H9 (cell line): ENCODE measurements around the gene PLXND1. TPM values are rescaled to one million over a fixed set of nuclear protein-coding genes. Genes with fewer than 3 reads are reported as not detected.

Experiments used
- DNase-seq: peaks from one replicate; pipeline ENCODE4 v3.0.0-alpha.2; 2017
- H2AFZ ChIP-seq: one replicate; pipeline ENCODE4 v1.6.1; 2013; ENCODE audit warnings: mild to moderate bottlenecking, low read length, control low read depth, moderate library complexity
- H2AK5ac ChIP-seq: 2 replicates; pipeline ENCODE4 v1.6.1; 2013; ENCODE audit warnings: low read length, control low read depth, mixed read lengths; ENCODE audit not compliant: insufficient read length
- H2BK120ac ChIP-seq: one replicate; pipeline ENCODE4 v1.6.1; 2013; ENCODE audit warnings: low read depth, mild to moderate bottlenecking, low read length, control low read depth, inconsistent platforms; ENCODE audit not compliant: poor library complexity, severe bottlenecking
- H2BK12ac ChIP-seq: 2 replicates; pipeline ENCODE4 v1.6.1; 2013; ENCODE audit warnings: low read length, control low read depth, mixed read lengths, low read depth; ENCODE audit not compliant: insufficient read length
- H2BK15ac ChIP-seq: 2 replicates; pipeline ENCODE4 v1.6.1; 2013; ENCODE audit warnings: low read depth, low read length, control low read depth
- H2BK20ac ChIP-seq: one replicate; pipeline ENCODE4 v1.6.1; 2013; ENCODE audit warnings: low read depth, mild to moderate bottlenecking, low read length, control low read depth, inconsistent platforms; ENCODE audit not compliant: poor library complexity, severe bottlenecking
- H2BK5ac ChIP-seq: 2 replicates; pipeline ENCODE4 v1.6.1; 2013; ENCODE audit warnings: low read length, control low read depth, mixed read lengths; ENCODE audit not compliant: insufficient read length
- H3K14ac ChIP-seq: 2 replicates; pipeline ENCODE4 v1.6.1; 2013; ENCODE audit warnings: low read length, control low read depth; ENCODE audit not compliant: insufficient read depth
- H3K18ac ChIP-seq: 2 replicates; pipeline ENCODE4 v1.6.1; 2013; ENCODE audit warnings: low read depth, mild to moderate bottlenecking, mixed read lengths, low read length, control low read depth; ENCODE audit not compliant: insufficient read length
- H3K23ac ChIP-seq: 2 replicates; pipeline ENCODE4 v1.6.1; 2013; ENCODE audit warnings: low read length, control low read depth, mixed read lengths, low read depth; ENCODE audit not compliant: insufficient read length
- H3K23me2 ChIP-seq: 2 replicates; pipeline ENCODE4 v1.6.1; 2013; ENCODE audit warnings: low read depth, mild to moderate bottlenecking, mixed read lengths, low read length, control low read depth; ENCODE audit not compliant: insufficient read length, poor library complexity, severe bottlenecking
- H3K27ac ChIP-seq: 2 replicates; pipeline ENCODE4 v1.5.1; 2013; ENCODE audit warnings: low read length, control low read depth, mixed read lengths, low read depth; ENCODE audit not compliant: insufficient read length
- H3K27me3 ChIP-seq: 2 replicates; pipeline ENCODE4 v1.6.1; 2013; ENCODE audit warnings: low read length, control low read depth, inconsistent platforms; ENCODE audit not compliant: insufficient read depth
- H3K4ac ChIP-seq: 2 replicates; pipeline ENCODE4 v1.6.1; 2013; ENCODE audit warnings: low read depth, mild to moderate bottlenecking, control low read depth, inconsistent platforms, low read length, moderate library complexity
- H3K4me1 ChIP-seq: 2 replicates; pipeline ENCODE4 v1.6.1; 2013; ENCODE audit warnings: low read length, control low read depth, inconsistent platforms; ENCODE audit not compliant: insufficient read depth
- H3K4me2 ChIP-seq: 2 replicates; pipeline ENCODE4 v1.6.1; 2013; ENCODE audit warnings: low read length, control low read depth, mixed read lengths; ENCODE audit not compliant: insufficient read length, insufficient read depth
- H3K56ac ChIP-seq: 2 replicates; pipeline ENCODE4 v1.6.1; 2013; ENCODE audit warnings: low read depth, mild to moderate bottlenecking, mixed read lengths, low read length, control low read depth; ENCODE audit not compliant: insufficient read length
- H3K79me1 ChIP-seq: 2 replicates; pipeline ENCODE4 v1.6.1; 2013; ENCODE audit warnings: low read depth, mild to moderate bottlenecking, moderate library complexity, low read length, control low read depth, inconsistent platforms; ENCODE audit not compliant: insufficient read depth, poor library complexity, severe bottlenecking
- H3K79me2 ChIP-seq: 2 replicates; pipeline ENCODE4 v1.6.1; 2013; ENCODE audit warnings: low read length, control low read depth, inconsistent platforms; ENCODE audit not compliant: insufficient read depth
- H3K9ac ChIP-seq: 2 replicates; pipeline ENCODE4 v1.6.1; 2013; ENCODE audit warnings: low read length, control low read depth, mixed read lengths; ENCODE audit not compliant: insufficient read length; ENCODE audit errors: extremely low read depth
- H3K9me3 ChIP-seq: one replicate; pipeline ENCODE4 v1.6.1; 2013; ENCODE audit warnings: low read depth, low read length, inconsistent platforms; ENCODE audit not compliant: control insufficient read depth
- H3T11ph ChIP-seq: one replicate; pipeline ENCODE4 v1.6.1; 2013; ENCODE audit warnings: mild to moderate bottlenecking, low read length, control low read depth, inconsistent platforms
- H4K20me1 ChIP-seq: one replicate; pipeline ENCODE4 v1.6.1; 2013; ENCODE audit not compliant: control insufficient read depth, insufficient read length, insufficient read depth
- H4K5ac ChIP-seq: 2 replicates; pipeline ENCODE4 v1.6.1; 2013; ENCODE audit warnings: low read depth, mild to moderate bottlenecking, mixed read lengths, low read length, control low read depth; ENCODE audit not compliant: insufficient read length
- H4K8ac ChIP-seq: replicated peaks from 2 replicates; pipeline ENCODE4 v1.6.1; 2013; ENCODE audit warnings: low read length, control low read depth, mixed read lengths, low read depth; ENCODE audit not compliant: insufficient read length
- H4K91ac ChIP-seq: 2 replicates; pipeline ENCODE4 v1.6.1; 2013; ENCODE audit warnings: low read depth, mild to moderate bottlenecking, moderate library complexity, mixed read lengths, low read length, control low read depth; ENCODE audit not compliant: insufficient read length
- H3K27ac Mint-ChIP-seq, 3 experiments: 2 replicates in 2 of 3; 3 replicates in 1 of 3; pipeline ENCODE4 v1.8.0; 2020 to 2021; ENCODE audit warnings: mixed read lengths in 3 of 3, mild to moderate bottlenecking in 1 of 3, moderate library complexity in 1 of 3
- H3K27me3 Mint-ChIP-seq: 2 replicates; pipeline ENCODE4 v1.8.0; 2021; ENCODE audit warnings: low read depth, mild to moderate bottlenecking, moderate library complexity, mixed read lengths
- H3K36me3 Mint-ChIP-seq, 3 experiments: 2 replicates in 2 of 3; 3 replicates in 1 of 3; pipeline ENCODE4 v1.8.0; 2020 to 2021; ENCODE audit warnings: low read depth in 3 of 3, mixed read lengths in 3 of 3; ENCODE audit not compliant: insufficient read depth in 1 of 3
- H3K4me1 Mint-ChIP-seq, 2 experiments: 2 replicates each; pipeline ENCODE4 v1.8.0; 2020; ENCODE audit warnings: mixed read lengths in 2 of 2
- H3K4me3 Mint-ChIP-seq, 2 experiments: 2 replicates in 1 of 2; 3 replicates in 1 of 2; pipeline ENCODE4 v1.8.0; 2020 to 2021; ENCODE audit warnings: mild to moderate bottlenecking in 2 of 2, mixed read lengths in 2 of 2, moderate library complexity in 1 of 2
- H3K9me3 Mint-ChIP-seq, 2 experiments: 2 replicates in 1 of 2; 3 replicates in 1 of 2; pipeline ENCODE4 v1.8.0; 2020; ENCODE audit warnings: mild to moderate bottlenecking in 2 of 2, mixed read lengths in 2 of 2, moderate library complexity in 1 of 2
- CTCF ChIP-seq: fragments of 200-600 bp; sonication (generic); conservative IDR thresholded peaks from 3 replicates; pipeline ENCODE4 v1.8.0; 2021; ENCODE audit warnings: antibody characterized with exemption, mild to moderate bottlenecking
- WGBS: extraction: QIAGEN DNeasy Blood & Tissue Kit; methylation state at CpG from one replicate; pipeline ENCODE4 v1.1.7; 2013; ENCODE audit warnings: missing lambda C conversion rate, low lambda C conversion rate, mixed read lengths; ENCODE audit not compliant: insufficient read length; ENCODE audit errors: extremely low coverage; 5-methylcytosine and 5-hydroxymethylcytosine counted together
- total RNA-seq: library from RNA; stranded (reverse); gene quantifications from 2 replicates; pipeline ENCODE4 v1.2.1, GENCODE V29; 2021

The PLXND1 gene
- total RNA-seq, 1 experiment from 2014 or later: 50.9 TPM

GRCh38 chr3:129536804-129537203 is 69.7 kb downstream of the PLXND1 start:
- Histone ChIP-seq H4K8ac (no peak overlapping the region), H3T11ph (no peak overlapping the region), H4K20me1 (no peaks in the 10 kb centered on the region), H3K56ac (no peak overlapping the region), H3K27me3 (no peaks in the 10 kb centered on the region), H4K5ac (no peak overlapping the region), H3K23me2 (no peaks in the 10 kb centered on the region), H2BK15ac (no peak overlapping the region), H2BK5ac (no peak overlapping the region), H3K14ac (no peak overlapping the region), H4K91ac (no peak overlapping the region), H3K27ac (no peak overlapping the region), H3K79me1 (no peaks in the 10 kb centered on the region), H3K9ac (no peak overlapping the region), H2AFZ (no peak overlapping the region), H3K4ac (no peak overlapping the region), H3K9me3 (no peaks in the 10 kb centered on the region), H3K18ac (no peak overlapping the region), H2AK5ac (no peak overlapping the region), H3K79me2 (no peaks in the 10 kb centered on the region), H2BK20ac (no peak overlapping the region), H2BK12ac (no peak overlapping the region), H2BK120ac (no peak overlapping the region), H3K4me1 (peaks cover 2% of the 10 kb centered on the region; the same call in 1 of the 2 replicates), H3K23ac (no peak overlapping the region), H3K4me2 (no peak overlapping the region)
- Mint-ChIP-seq H3K27me3 (peaks cover 6% of the 10 kb centered on the region), H3K4me3 (no peak overlapping the region; a peak in 1 of 5 replicates), H3K36me3 (no peaks in the 10 kb centered on the region; a peak in 1 of 7 replicates), H3K27ac (no peak overlapping the region), H3K4me1 (peaks cover 30 to 38% of the 10 kb centered on the region in 2 experiments), H3K9me3 (0 out of 5 replicates have a peak, but pooled peaks cover 0 to 3% of the 10 kb centered on the region in 2 experiments)
- no peak for TF ChIP-seq CTCF
- WGBS: no CpG with 5 or more reads among the region's 3 CpGs
- no peak for DNase-seq
